Measurements from ENCODE around the gene MMRN2. TPM values are rescaled to one million over a fixed set of nuclear protein-coding genes. Genes with fewer than 3 reads are reported as not detected.
"Not testable (repeated sequence)": the region's sequence is repeated elsewhere in the genome, so short reads cannot be mapped to it uniquely, and the experiment has no call there.

MMRN2 gene
- total RNA-seq, 1 donor from 2014 or later: 53.1 TPM

DNA sequence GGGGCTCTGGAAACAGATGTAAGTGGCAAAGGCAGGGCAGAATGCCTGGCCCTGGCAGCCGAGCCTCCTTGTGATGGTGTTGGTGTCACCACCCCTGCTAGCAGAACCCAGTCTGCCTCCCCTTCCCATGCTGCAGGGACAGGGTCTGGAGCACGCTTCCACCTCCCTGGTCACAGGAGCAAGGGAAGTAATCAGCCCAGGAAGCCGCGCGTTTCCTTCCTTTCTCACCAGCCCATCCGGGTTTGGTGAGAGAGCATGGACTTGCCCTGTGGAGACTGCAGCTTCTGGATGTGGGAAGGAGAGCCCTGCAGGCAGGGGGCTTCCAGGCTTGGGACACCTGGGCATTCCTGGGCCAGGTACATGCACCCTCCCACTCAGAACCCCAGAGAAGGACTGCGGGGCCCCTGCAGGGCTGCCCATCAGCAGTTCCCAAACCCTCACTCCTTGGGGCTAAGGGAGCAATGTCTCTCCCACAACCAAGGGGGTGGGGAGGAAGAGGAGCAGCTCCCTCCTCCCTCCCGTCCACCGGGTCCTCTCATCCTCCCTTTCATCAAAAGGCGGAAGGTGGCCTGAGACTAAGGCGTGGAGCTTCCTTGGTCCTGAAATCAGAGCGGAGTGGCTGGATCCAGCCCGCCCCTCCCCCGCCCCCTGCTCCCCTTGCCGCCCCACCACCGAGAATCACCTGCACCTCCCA, 1.8 kb downstream of the MMRN2 start:
- Histone ChIP-seq H3K36me3 (no peaks in the 10 kb centered on the region), H3K4me1 (peaks cover 57% of the 10 kb centered on the region), H3K27ac (peak overlapping the region; percentile 81), H3K4me3 (peak overlapping the region; percentile 54), H3K27me3 (ENCODE audit: low read depth) (no peaks in the 10 kb centered on the region), H3K9me3 (no peaks in the 10 kb centered on the region)
- TF ChIP-seq, protein P1, sequence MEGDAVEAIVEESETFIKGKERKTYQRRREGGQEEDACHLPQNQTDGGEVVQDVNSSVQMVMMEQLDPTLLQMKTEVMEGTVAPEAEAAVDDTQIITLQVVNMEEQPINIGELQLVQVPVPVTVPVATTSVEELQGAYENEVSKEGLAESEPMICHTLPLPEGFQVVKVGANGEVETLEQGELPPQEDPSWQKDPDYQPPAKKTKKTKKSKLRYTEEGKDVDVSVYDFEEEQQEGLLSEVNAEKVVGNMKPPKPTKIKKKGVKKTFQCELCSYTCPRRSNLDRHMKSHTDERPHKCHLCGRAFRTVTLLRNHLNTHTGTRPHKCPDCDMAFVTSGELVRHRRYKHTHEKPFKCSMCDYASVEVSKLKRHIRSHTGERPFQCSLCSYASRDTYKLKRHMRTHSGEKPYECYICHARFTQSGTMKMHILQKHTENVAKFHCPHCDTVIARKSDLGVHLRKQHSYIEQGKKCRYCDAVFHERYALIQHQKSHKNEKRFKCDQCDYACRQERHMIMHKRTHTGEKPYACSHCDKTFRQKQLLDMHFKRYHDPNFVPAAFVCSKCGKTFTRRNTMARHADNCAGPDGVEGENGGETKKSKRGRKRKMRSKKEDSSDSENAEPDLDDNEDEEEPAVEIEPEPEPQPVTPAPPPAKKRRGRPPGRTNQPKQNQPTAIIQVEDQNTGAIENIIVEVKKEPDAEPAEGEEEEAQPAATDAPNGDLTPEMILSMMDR (IDR thresholded peaks at IDR 0.05): no peak
- ATAC-seq: no peak
- intact Hi-C loops (cut with DNase I): no loop called here
- DNase-seq: peak; percentile 52

DNA sequence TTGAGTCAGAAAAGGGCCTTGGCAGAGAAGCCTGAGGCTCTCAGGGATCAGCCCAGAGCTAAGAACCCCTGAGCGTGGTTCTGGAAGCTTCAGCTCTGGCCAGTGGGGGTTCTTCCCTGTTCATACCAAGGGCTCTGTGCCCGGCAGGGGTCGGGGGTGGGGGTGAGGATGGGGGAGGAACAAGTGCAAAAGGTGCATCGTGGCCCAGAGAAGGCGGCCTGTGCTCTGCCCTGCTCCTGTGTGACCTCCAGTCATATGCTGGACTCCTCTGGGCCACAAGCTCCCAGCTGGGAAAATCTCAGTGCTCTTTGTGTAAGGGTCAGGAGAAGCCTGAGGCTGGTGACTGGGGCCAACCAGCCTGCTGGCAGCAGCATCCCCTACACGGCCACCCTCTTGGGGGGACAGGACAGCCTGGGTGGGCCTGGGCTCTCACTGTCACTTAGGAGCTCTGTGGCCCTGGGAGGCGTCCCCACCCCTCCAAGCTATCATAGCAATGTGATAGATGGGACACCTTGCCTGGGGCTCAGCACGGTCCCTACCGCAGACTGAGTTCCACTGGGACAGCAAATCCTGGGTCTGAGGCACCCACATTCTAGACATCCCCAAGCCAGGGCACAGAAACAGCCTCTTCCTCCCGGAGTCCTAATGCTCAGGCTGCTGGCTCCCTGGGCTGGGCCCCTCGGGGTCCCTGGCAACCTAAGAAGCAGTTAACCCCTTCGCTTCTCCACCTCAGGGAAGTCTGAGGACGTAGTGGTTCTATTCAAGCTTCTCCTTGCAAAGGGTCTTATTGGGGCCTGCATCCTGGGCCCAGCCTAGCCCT, 2.5 kb downstream of the MMRN2 start:
- peak; percentile 28 for DNase-seq
- TF ChIP-seq, protein P1 (IDR thresholded peaks at IDR 0.05): no peak
- peak overlapping the region; percentile 81 for H3K27ac ChIP-seq
- peaks cover 50% of the 10 kb centered on the region for H3K4me1 ChIP-seq
- no peaks in the 10 kb centered on the region for H3K27me3 ChIP-seq (ENCODE audit: low read depth)
- no peaks in the 10 kb centered on the region for H3K9me3 ChIP-seq
- no peak for ATAC-seq
- intact Hi-C loops (cut with DNase I): no loop called here
- H3K4me3 ChIP-seq: peak overlapping the region; percentile 54
- H3K36me3 ChIP-seq: no peaks in the 10 kb centered on the region

DNA sequence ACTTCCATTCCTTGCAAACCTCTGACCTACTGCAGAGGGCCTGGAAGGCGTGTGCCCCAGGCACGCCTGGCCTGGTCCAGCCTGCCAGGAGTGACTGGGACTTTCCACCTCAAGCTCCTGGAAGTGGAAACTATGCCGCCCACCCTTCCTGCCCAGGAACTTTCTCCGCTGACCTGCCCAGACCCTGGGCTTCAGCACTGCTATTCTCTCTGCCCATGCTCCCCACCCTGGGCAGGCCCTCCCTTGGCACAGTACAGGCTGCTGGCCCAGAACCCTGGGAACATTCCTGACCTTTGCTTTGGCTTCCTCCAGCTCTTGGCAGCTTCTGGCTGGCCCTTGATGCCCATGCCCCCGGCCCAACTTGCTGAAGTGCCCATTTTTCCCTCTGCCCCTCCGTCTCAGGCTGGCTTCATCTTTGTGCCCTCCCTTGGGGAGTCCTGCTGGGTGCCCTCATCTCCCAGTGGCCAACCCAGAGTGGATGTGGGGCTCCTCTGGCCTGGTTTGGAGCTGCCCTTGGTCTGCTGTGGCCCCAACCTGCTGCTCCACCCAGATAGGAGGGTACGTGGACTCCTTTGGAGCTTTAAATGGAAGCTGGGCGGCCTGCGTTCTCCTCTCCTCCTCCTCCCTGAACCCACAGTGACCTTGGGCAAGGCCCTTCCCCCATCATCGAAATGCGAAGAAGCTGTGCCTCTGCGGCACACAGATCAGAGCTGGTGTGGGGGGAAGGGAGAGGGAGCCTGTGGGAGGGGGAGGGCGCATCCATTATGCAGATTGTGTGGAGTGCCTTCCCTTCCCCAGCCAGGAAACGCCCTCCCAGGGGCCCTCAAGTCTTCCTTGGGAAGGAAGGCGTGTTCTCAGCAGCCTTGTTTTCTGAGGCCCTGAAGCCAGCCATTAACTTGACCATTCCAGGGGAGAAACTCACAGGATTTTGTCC, 3.4 kb downstream of the MMRN2 start:
- Histone ChIP-seq H3K9me3 (no peaks in the 10 kb centered on the region), H3K36me3 (no peaks in the 10 kb centered on the region), H3K4me3 (peak overlapping the region; percentile 54), H3K27me3 (ENCODE audit: low read depth) (no peaks in the 10 kb centered on the region), H3K4me1 (peaks cover 42% of the 10 kb centered on the region), H3K27ac (peak overlapping the region; percentile 81)
- TF ChIP-seq, protein P1 (IDR thresholded peaks at IDR 0.05): no peak
- intact Hi-C loops (cut with DNase I): no loop called here
- DNase-seq: peak; percentile 51
- ATAC-seq: peak; percentile 66 to 67

DNA sequence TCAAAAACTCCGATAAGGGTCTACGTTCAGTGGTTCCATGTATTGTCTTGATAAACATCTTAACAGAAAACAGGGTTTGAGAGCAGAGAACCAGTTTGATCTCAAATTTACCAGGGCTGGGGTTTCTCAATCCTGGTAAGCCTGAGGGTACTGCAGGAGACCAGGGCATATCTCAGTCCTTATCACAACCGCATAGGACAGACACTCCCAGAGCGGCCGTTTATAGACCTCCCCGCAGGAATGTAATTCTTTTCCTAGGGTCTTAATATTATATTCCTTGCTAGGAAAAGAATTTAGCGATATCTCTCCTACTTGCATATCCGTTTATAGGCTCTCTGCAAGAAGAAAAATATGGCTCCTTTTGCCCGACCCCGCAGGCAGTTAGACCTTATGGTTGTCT, 4.7 kb downstream of the MMRN2 start:
- intact Hi-C loops (cut with DNase I); H3K9me3 ChIP-seq; H3K27ac ChIP-seq; H3K27me3 ChIP-seq (ENCODE audit: low read depth); ATAC-seq; DNase-seq; H3K36me3 ChIP-seq; H3K4me3 ChIP-seq: not testable (repeated sequence)
- H3K4me1 ChIP-seq: peaks cover 32% of the 10 kb centered on the region

GRCh38 chr10:86952106-86952505, 5.3 kb downstream of the MMRN2 start:
- DNase-seq: peak; percentile 27
- no peaks in the 10 kb centered on the region for H3K27me3 ChIP-seq (ENCODE audit: low read depth)
- no peak overlapping the region for H3K27ac ChIP-seq
- intact Hi-C loops (cut with DNase I): no loop called here
- H3K4me3 ChIP-seq: no peak overlapping the region
- TF ChIP-seq, protein P1 (IDR thresholded peaks at IDR 0.05): no peak
- H3K4me1 ChIP-seq: peaks cover 32% of the 10 kb centered on the region
- no peaks in the 10 kb centered on the region for H3K36me3 ChIP-seq
- ATAC-seq: no peak
- H3K9me3 ChIP-seq: no peaks in the 10 kb centered on the region
